Measurements from ENCODE around the gene PP2D1.

DNA sequence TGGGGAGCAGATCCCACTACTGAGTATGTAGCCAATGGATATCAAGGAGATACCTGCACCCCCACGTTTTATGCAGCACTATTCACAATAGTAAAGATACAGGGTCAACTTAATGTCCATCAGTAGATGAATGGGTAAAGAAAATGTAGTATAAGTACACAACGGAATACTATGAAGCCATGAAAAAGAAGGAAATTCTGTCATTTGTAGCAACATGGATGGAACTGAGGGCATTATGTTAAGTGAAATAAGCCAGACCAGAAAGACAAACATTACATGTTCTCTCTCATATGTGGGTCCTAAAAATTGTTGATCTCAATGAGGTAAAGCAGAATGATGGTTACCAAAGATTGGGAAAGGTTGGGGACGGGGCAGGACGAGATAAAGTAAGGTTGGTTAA, 14.6 kb downstream of the PP2D1 start:
- TF ChIP-seq, protein P1, sequence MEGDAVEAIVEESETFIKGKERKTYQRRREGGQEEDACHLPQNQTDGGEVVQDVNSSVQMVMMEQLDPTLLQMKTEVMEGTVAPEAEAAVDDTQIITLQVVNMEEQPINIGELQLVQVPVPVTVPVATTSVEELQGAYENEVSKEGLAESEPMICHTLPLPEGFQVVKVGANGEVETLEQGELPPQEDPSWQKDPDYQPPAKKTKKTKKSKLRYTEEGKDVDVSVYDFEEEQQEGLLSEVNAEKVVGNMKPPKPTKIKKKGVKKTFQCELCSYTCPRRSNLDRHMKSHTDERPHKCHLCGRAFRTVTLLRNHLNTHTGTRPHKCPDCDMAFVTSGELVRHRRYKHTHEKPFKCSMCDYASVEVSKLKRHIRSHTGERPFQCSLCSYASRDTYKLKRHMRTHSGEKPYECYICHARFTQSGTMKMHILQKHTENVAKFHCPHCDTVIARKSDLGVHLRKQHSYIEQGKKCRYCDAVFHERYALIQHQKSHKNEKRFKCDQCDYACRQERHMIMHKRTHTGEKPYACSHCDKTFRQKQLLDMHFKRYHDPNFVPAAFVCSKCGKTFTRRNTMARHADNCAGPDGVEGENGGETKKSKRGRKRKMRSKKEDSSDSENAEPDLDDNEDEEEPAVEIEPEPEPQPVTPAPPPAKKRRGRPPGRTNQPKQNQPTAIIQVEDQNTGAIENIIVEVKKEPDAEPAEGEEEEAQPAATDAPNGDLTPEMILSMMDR (conservative IDR thresholded peaks at IDR 0.05; ENCODE audit: low read depth, low read length): no peak
- no peak for TF ChIP-seq EZH2 (IDR thresholded peaks at IDR 0.05; ENCODE audit: borderline replicate concordance, low read depth, low read length, poor library complexity, severe bottlenecking)

Measured in A673 (cell line).